ENCODE data around the gene POLE. TPM values are rescaled to one million over a fixed set of nuclear protein-coding genes. Genes with fewer than 3 reads are reported as not detected.
A peak's percentile ranks its signal among the peaks of the same experiment; 100 is the strongest.

The POLE gene
- total RNA-seq, 1 donor from 2014 or later, result 10.5 TPM

- FAIRE-seq, result no peak
- H3K27me3 ChIP-seq (ENCODE audit: control insufficient read depth, insufficient read depth, low read length), result peaks cover 20% of the 10 kb centered on the region
- no peaks in the 10 kb centered on the region for H3K36me3 ChIP-seq (ENCODE audit: control insufficient read depth, insufficient read depth, low read length)
- H3K4me3 ChIP-seq (ENCODE audit: low read depth, low read length), result no peak overlapping the region
- no peak for TF ChIP-seq CTCF (IDR thresholded peaks at IDR 0.05; ENCODE audit: insufficient read depth, low read length, severe bottlenecking)
- DNase-seq (ENCODE audit: low read depth), result no peak
These were observed 73.1 kb downstream of the POLE start for GRCh38 chr12:132614029-132614428.

- H3K27me3 ChIP-seq (ENCODE audit: control insufficient read depth, insufficient read depth, low read length), result peaks cover 12% of the 10 kb centered on the region
- peak; percentile 83 for FAIRE-seq
- no peak overlapping the region for H3K4me3 ChIP-seq (ENCODE audit: low read depth, low read length)
- TF ChIP-seq CTCF (IDR thresholded peaks at IDR 0.05; ENCODE audit: insufficient read depth, low read length, severe bottlenecking), result no peak
- DNase-seq (ENCODE audit: low read depth), result no peak
- no peaks in the 10 kb centered on the region for H3K36me3 ChIP-seq (ENCODE audit: control insufficient read depth, insufficient read depth, low read length)
These were observed 75.5 kb downstream of the POLE start for GRCh38 chr12:132611620-132612019.

- no peak for DNase-seq (ENCODE audit: low read depth)
- no peak for FAIRE-seq
- H3K36me3 ChIP-seq (ENCODE audit: control insufficient read depth, insufficient read depth, low read length), result no peaks in the 10 kb centered on the region
- no peak overlapping the region for H3K4me3 ChIP-seq (ENCODE audit: low read depth, low read length)
- TF ChIP-seq CTCF (IDR thresholded peaks at IDR 0.05; ENCODE audit: insufficient read depth, low read length, severe bottlenecking), result no peak
- H3K27me3 ChIP-seq (ENCODE audit: control insufficient read depth, insufficient read depth, low read length), result peaks cover 12% of the 10 kb centered on the region
These were observed 76.1 kb downstream of the POLE start for GRCh38 chr12:132610866-132611602.

- peak; percentile 12 for DNase-seq (ENCODE audit: low read depth)
- TF ChIP-seq CTCF (IDR thresholded peaks at IDR 0.05; ENCODE audit: insufficient read depth, low read length, severe bottlenecking), result no peak
- Histone ChIP-seq H3K27me3 (ENCODE audit: control insufficient read depth, insufficient read depth, low read length) (peaks cover 12% of the 10 kb centered on the region), H3K4me3 (ENCODE audit: low read depth, low read length) (no peak within 1 kb of the TSS), H3K36me3 (ENCODE audit: control insufficient read depth, insufficient read depth, low read length) (no peaks in the 10 kb centered on the region)
- no peak for FAIRE-seq
These were observed 76.9 kb downstream of the POLE start, which contains the start of gene LRCOL1 for GRCh38 chr12:132610051-132610759. LRCOL1 (minus strand) TSS chr12:132610582; CDS start chr12:132606251, 4,331 bp downstream.

GRCh38 chr12:132608231-132609171, 78.6 kb downstream of the POLE start:
- peak; percentile 40 for FAIRE-seq
- Histone ChIP-seq H3K27me3 (ENCODE audit: control insufficient read depth, insufficient read depth, low read length) (peaks cover 15% of the 10 kb centered on the region), H3K36me3 (ENCODE audit: control insufficient read depth, insufficient read depth, low read length) (no peaks in the 10 kb centered on the region), H3K4me3 (ENCODE audit: low read depth, low read length) (no peak overlapping the region)
- no peak for DNase-seq (ENCODE audit: low read depth)
- no peak for TF ChIP-seq CTCF (IDR thresholded peaks at IDR 0.05; ENCODE audit: insufficient read depth, low read length, severe bottlenecking)

Measured in bronchial epithelial cell (primary cell).